Measurements from ENCODE around the gene OR4M2. TPM values are rescaled to one million over a fixed set of nuclear protein-coding genes. Genes with fewer than 3 reads are reported as not detected.
"Not testable (repeated sequence)": the region's sequence is repeated elsewhere in the genome, so short reads cannot be mapped to it uniquely, and the experiment has no call there.

Gene OR4M2
- total RNA-seq (2014; rRNA removed; shearing (Covaris generic); ENCODE audit: low replicate concordance): not detected in 2 replicates

GRCh38 chr15:22080227-22080626 is at the start of gene OR4M2:
Gene OR4M2, plus strand, starts transcription at chr15:22080527. Its CDS starts 98 bp downstream, at chr15:22080625.
- not testable (repeated sequence) for H3K36me3 ChIP-seq, H3K9me3 ChIP-seq

GRCh38 chr15:22069267-22069666 is 11.1 kb upstream of the OR4M2 start:
- H3K36me3 ChIP-seq, H3K4me3 ChIP-seq, H3K9me3 ChIP-seq, DNase-seq, H3K27me3 ChIP-seq: not testable (repeated sequence)

More at GRCh38 chr15:22080227-22080626, at the start of gene OR4M2:
- not testable (repeated sequence) for H3K4me3 ChIP-seq, DNase-seq, H3K27me3 ChIP-seq

GRCh38 chr15:22081386-22081785 is 1.1 kb downstream of the OR4M2 start:
- H3K27me3 ChIP-seq, H3K4me3 ChIP-seq, H3K36me3 ChIP-seq, H3K9me3 ChIP-seq, DNase-seq: not testable (repeated sequence)

- H3K4me3 ChIP-seq, H3K27me3 ChIP-seq, H3K36me3 ChIP-seq, H3K9me3 ChIP-seq, DNase-seq: not testable (repeated sequence)
Observed at GRCh38 chr15:22098616-22099253, 18.4 kb downstream of the OR4M2 start.

GRCh38 chr15:22099289-22099891 is 19.1 kb downstream of the OR4M2 start:
- not testable (repeated sequence) for H3K36me3 ChIP-seq, H3K27me3 ChIP-seq, H3K4me3 ChIP-seq, H3K9me3 ChIP-seq, DNase-seq

- not testable (repeated sequence) for H3K36me3 ChIP-seq
Observed at GRCh38 chr15:22122033-22122432, 41.7 kb downstream of the OR4M2 start.

More at GRCh38 chr15:22122033-22122432, 41.7 kb downstream of the OR4M2 start:
- DNase-seq, H3K27me3 ChIP-seq, H3K4me3 ChIP-seq, H3K9me3 ChIP-seq: not testable (repeated sequence)

Other genes starting within 250 kb of the OR4M2 start
- not detected in 2 replicates for gene POTEB, start 202.8 kb upstream of the OR4M2 start, total RNA-seq (2014; rRNA removed; shearing (Covaris generic); ENCODE audit: low replicate concordance)

All from MG63 (cell line).